HepG2 (cell line): ENCODE measurements around the gene TOR1AIP1. TPM values are rescaled to one million over a fixed set of nuclear protein-coding genes. Genes with fewer than 3 reads are reported as not detected.

Experiments used
- BHLHE40 ChIP-seq: IDR thresholded peaks from 2 replicates; pipeline ENCODE4 v1.6.1; 2011; ENCODE audit warnings: low read length, improper control_type of control experiment
- FOXK1 ChIP-seq: sonication (generic); formaldehyde crosslinking; IDR thresholded peaks from 2 replicates; pipeline ENCODE4 v1.4.0; 2020; ENCODE audit warnings: low read depth, missing genetic modification reagents, borderline replicate concordance
- FOXO1 ChIP-seq: sonication (generic); formaldehyde crosslinking; IDR thresholded peaks from 2 replicates; pipeline ENCODE4 v1.4.0; 2020; ENCODE audit warnings: missing genetic modification reagents
- GABPA ChIP-seq, 2 experiments: IDR thresholded peaks; 2 replicates each; pipeline ENCODE4 v1.6.1; 2011 to 2016; ENCODE audit warnings: low read depth in 2 of 2, low read length in 1 of 2, missing biosample characterization in 1 of 2, missing genetic modification characterization in 1 of 2
- GATAD2A ChIP-seq: IDR thresholded peaks from 2 replicates; pipeline ENCODE4 v1.6.1; 2016
- HNRNPK ChIP-seq: fragments of 200-400 bp; formaldehyde crosslinking; IDR thresholded peaks from 2 replicates; pipeline ENCODE4 v1.6.1; 2018; ENCODE audit warnings: low read length, low read depth, moderate library complexity, mild to moderate bottlenecking; ENCODE audit not compliant: poor library complexity, severe bottlenecking
- NFIC ChIP-seq: IDR thresholded peaks from 2 replicates; pipeline ENCODE4 v1.6.1; 2012; ENCODE audit warnings: mild to moderate bottlenecking, low read length, inconsistent platforms
- PCBP2 ChIP-seq: fragments of 200-400 bp; formaldehyde crosslinking; optimal IDR thresholded peaks from 2 replicates; pipeline ENCODE3; 2018; ENCODE audit warnings: low read length, low read depth; ENCODE audit not compliant: poor library complexity, severe bottlenecking
- REL ChIP-seq: sonication (generic); formaldehyde crosslinking; conservative IDR thresholded peaks from 2 replicates; pipeline ENCODE4 v1.8.0; 2022; ENCODE audit warnings: mild to moderate bottlenecking, missing genetic modification reagents, moderate library complexity
- SMC3 ChIP-seq: IDR thresholded peaks from 2 replicates; pipeline ENCODE4 v1.6.1; 2011; ENCODE audit warnings: low read length, improper control_type of control experiment
- TGIF2 ChIP-seq: IDR thresholded peaks from 2 replicates; pipeline ENCODE4 v1.6.1; 2016; ENCODE audit warnings: control low read depth, missing compliant biosample characterization
- ZEB1 ChIP-seq: IDR thresholded peaks from 2 replicates; pipeline ENCODE4 v1.6.1; 2012; ENCODE audit warnings: mild to moderate bottlenecking, low read depth, inconsistent platforms; ENCODE audit not compliant: insufficient replicate concordance
- ZNF10 ChIP-seq: sonication (generic); formaldehyde crosslinking; IDR thresholded peaks from 2 replicates; pipeline ENCODE4 v1.4.0; 2020; ENCODE audit warnings: mild to moderate bottlenecking, low read depth, missing genetic modification reagents, borderline replicate concordance
- ZNF614 ChIP-seq: IDR thresholded peaks from 2 replicates; pipeline ENCODE4 v1.6.1; 2018; ENCODE audit warnings: missing biosample characterization, missing genetic modification reagents, inconsistent platforms, borderline replicate concordance
- polyA plus RNA-seq, 8 experiments: library from polyadenylated mRNA; depleted of rRNA in 3 of 8; stranded (reverse) in 7 of 8; unstranded in 1 of 8; fragments of >200 nt; fragmentation: Illumina TruSeq in 4 of 8; extraction: Trizol in 4 of 8; gene quantifications; 2 replicates each; pipeline versions ENCODE4 v1.2.1 to v1.2.3, GENCODE V29; 2011 to 2016; ENCODE audit warnings: low read depth in 4 of 8, missing spikeins in 1 of 8, mixed read lengths in 1 of 8; ENCODE audit not compliant: insufficient read depth in 1 of 8
- total RNA-seq, 5 experiments: library from RNA; depleted of rRNA; stranded (reverse); fragments of >200 nt; fragmentation: Illumina TruSeq; extraction: Trizol; gene quantifications; 2 replicates each; pipeline ENCODE4 v1.2.3, GENCODE V29; 2016; ENCODE audit warnings: low read depth in 1 of 5
- TF ChIP-seq, protein P1 (sequence below): IDR thresholded peaks from 2 replicates; pipeline ENCODE4 v1.4.0; 2020; ENCODE audit warnings: mild to moderate bottlenecking, missing genetic modification reagents
- TF ChIP-seq, protein P2 (sequence below): sonication (generic); formaldehyde crosslinking; IDR thresholded peaks from 2 replicates; pipeline ENCODE4 v1.4.0; 2020; ENCODE audit warnings: mild to moderate bottlenecking, missing genetic modification reagents

The TOR1AIP1 gene
- total and polyA plus RNA-seq, 2 of the 13 experiments (the other 11 are each of a cell fraction or from before 2014, with no cell fraction given), result 15.6 to 29.0 TPM

DNA sequence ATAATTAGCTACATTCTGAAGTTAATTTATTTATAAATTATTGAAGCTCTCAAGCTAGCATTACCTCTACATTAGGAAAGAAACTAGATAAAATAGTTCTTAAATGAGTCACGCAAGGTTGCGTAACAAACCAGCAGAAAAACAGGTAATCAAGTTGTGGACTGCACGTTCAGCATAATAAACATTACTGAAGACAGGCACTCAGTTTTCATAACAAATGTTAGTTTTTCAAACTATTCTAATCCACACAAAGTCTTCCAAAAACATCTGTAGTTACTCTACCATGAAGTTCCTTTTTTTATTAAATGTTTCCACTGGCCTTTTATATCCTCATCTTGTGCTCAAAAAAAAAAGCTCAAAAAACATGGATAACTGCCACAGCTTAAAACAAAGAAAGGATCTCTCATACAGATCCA is 5.8 kb upstream of the TOR1AIP1 start (continued):
- TF ChIP-seq, protein P1, sequence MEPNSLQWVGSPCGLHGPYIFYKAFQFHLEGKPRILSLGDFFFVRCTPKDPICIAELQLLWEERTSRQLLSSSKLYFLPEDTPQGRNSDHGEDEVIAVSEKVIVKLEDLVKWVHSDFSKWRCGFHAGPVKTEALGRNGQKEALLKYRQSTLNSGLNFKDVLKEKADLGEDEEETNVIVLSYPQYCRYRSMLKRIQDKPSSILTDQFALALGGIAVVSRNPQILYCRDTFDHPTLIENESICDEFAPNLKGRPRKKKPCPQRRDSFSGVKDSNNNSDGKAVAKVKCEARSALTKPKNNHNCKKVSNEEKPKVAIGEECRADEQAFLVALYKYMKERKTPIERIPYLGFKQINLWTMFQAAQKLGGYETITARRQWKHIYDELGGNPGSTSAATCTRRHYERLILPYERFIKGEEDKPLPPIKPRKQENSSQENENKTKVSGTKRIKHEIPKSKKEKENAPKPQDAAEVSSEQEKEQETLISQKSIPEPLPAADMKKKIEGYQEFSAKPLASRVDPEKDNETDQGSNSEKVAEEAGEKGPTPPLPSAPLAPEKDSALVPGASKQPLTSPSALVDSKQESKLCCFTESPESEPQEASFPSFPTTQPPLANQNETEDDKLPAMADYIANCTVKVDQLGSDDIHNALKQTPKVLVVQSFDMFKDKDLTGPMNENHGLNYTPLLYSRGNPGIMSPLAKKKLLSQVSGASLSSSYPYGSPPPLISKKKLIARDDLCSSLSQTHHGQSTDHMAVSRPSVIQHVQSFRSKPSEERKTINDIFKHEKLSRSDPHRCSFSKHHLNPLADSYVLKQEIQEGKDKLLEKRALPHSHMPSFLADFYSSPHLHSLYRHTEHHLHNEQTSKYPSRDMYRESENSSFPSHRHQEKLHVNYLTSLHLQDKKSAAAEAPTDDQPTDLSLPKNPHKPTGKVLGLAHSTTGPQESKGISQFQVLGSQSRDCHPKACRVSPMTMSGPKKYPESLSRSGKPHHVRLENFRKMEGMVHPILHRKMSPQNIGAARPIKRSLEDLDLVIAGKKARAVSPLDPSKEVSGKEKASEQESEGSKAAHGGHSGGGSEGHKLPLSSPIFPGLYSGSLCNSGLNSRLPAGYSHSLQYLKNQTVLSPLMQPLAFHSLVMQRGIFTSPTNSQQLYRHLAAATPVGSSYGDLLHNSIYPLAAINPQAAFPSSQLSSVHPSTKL, result peak; percentile 80
- TF ChIP-seq SMC3, result peak; percentile 25; the same call in 1 of the 2 replicates
- no peak for TF ChIP-seq TGIF2 (CRISPR knock-in tag)
- no peak for TF ChIP-seq REL
- TF ChIP-seq, protein P2, sequence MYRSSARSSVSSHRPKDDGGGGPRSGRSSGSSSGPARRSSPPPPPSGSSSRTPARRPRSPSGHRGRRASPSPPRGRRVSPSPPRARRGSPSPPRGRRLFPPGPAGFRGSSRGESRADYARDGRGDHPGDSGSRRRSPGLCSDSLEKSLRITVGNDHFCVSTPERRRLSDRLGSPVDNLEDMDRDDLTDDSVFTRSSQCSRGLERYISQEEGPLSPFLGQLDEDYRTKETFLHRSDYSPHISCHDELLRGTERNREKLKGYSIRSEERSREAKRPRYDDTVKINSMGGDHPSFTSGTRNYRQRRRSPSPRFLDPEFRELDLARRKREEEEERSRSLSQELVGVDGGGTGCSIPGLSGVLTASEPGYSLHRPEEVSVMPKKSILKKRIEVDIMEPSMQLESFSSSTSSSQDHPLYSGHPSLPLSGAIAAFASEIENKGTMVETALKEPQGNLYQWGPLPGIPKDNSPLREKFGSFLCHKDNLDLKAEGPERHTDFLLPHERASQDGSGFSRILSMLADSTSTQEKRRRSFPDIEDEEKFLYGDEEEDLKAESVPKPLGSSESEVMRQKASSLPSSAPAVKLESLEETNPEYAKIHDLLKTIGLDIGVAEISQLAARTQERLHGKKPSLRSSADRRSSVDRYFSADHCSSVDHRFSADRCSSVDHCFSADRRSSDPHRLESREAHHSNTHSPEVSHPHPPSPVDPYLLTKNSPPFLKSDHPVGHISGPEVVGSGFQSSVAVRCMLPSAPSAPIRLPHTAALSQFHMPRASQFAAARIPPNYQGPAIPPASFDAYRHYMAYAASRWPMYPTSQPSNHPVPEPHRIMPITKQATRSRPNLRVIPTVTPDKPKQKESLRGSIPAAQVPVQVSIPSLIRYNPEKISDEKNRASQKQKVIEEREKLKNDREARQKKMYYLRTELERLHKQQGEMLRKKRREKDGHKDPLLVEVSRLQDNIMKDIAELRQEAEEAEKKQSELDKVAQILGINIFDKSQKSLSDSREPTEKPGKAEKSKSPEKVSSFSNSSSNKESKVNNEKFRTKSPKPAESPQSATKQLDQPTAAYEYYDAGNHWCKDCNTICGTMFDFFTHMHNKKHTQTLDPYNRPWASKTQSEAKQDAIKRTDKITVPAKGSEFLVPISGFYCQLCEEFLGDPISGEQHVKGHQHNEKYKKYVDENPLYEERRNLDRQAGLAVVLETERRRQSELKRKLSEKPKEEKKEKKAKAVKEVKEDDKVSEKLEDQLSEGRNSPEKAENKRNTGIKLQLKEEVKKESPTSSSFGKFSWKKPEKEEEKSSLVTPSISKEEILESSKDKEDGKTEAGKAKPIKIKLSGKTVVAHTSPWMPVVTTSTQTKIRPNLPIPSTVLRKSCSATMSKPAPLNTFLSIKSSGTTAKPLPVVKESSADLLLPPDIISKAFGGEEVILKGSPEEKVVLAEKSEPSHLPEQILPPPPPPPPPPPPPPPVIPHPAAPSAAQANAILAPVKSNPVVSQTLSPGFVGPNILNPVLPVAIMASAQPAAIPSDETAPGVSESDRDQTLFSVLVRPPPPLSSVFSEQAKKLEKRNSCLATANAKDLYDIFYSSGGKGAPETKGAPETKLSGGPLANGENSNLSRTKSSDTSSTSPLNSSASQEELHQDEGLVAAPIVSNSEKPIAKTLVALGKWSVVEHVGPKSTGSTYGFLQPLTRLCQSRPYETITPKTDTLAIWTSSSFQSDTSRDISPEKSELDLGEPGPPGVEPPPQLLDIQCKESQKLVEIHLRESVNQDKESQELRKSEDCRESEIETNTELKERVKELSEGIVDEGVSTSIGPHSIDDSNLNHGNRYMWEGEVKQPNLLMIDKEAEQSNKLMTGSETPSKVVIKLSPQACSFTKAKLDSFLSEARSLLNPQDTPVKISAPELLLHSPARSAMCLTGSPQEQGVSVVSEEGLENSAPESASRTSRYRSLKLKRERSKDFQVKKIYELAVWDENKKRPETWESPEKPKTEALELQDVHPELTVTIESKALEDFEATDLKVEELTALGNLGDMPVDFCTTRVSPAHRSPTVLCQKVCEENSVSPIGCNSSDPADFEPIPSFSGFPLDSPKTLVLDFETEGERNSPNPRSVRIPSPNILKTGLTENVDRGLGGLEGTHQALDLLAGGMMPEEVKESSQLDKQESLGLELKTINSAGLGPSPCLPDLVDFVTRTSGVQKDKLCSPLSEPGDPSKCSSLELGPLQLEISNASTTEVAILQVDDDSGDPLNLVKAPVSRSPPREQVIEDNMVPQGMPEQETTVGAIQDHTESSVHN (CRISPR knock-in tag), result no peak
- TF ChIP-seq HNRNPK, result no peak
- peak; percentile 36 for TF ChIP-seq ZEB1
- 0 out of 2 replicates have a peak, but pooled peaks have one; percentile 36 for TF ChIP-seq FOXK1 (CRISPR knock-in tag)
- TF ChIP-seq GATAD2A, result peak; percentile 75
- peak; percentile 40; the same call in 1 of the 2 replicates for TF ChIP-seq FOXO1 (CRISPR knock-in tag)
- TF ChIP-seq BHLHE40, result peak; percentile 70
- no peak for TF ChIP-seq PCBP2
- TF ChIP-seq GABPA (IDR thresholded peaks at IDR 0.05; ENCODE audit: low read depth, low read length), result no peak
- TF ChIP-seq GABPA (CRISPR knock-in tag; IDR thresholded peaks at IDR 0.05; ENCODE audit: low read depth), result 0 out of 2 replicates have a peak, but pooled peaks have one; percentile 29
- peak; percentile 25; the same call in 1 of the 2 replicates for TF ChIP-seq NFIC
- TF ChIP-seq ZNF614, result no peak; the same call in 1 of the 2 replicates
- no peak for TF ChIP-seq ZNF10 (CRISPR knock-in tag)
